ENCODE results near the gene ZNRD2.

ZNRD2 gene

DNA sequence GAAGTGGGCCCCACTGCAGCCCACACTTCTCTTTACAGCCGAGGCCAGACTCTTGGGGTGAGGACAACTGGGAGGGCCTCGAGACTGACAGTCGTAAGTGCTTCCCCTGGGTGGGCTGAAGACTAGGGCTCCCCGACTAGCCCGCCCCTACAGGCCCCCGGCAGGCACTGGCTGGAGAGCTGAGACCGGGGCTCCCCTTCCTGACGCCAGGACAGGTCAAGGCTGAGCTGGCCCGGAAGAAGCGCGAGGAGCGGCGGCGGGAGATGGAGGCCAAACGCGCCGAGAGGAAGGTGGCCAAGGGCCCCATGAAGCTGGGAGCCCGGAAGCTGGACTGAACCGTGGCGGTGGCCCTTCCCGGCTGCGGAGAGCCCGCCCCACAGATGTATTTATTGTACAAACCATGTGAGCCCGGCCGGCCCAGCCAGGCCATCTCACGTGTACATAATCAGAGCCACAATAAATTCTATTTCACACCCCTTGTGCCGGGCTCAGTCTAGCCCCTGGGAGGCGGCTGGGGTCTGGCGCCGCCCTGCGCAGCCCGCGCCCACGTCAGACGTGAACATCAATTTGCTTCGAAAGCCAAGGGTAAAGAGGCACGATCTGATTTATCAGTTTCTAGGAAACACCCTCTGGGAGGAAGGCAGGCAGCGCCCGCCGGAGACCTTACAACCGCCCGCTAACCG, 31.9 kb upstream of the ZNRD2 start:
- DNase-seq = peak; percentile 34

DNA sequence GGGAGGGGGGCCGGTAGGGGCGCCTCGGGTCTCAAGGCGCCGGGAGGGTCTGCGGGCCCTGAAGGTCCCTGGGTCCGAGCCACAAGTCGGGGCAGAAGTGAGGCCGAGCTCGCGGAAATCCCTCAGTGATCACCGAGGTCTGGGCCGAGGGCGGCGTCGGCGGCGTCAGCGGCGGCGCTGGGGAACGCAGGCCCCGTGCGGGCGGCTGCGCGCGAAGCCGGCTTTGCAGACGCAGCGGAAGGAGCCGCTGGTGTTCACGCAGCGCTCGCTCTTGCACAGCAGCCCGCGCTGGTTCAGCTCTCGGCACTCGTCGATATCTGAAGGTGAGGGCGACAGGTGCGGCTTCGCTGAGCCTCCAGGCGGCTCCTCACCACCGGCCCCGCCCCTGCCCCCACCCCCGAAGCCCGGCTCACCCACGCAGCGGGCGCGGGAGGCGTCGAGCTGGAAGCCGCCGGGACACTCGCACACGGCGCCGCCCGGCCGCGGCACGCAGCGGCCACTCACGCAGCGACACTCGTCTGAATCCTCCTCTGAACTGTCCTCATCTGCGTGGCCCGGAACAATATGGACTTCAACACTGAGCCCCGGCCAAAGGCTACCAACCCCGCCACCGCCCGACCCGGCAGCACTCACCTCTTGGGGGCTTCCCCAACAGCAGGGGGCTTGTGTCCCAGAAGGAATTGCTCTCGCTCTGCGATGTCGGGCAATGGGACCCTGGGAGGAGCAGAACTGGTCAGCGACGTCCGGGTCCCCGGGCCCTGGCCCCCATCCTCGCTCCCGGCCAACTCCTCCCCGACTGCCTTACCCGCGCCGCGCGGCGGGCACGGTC, 31.1 kb upstream of the ZNRD2 start:
- peak; percentile 51 for DNase-seq

GRCh38 chr11:65539744-65540289, 30.5 kb upstream of the ZNRD2 start:
- no peak for DNase-seq

DNA sequence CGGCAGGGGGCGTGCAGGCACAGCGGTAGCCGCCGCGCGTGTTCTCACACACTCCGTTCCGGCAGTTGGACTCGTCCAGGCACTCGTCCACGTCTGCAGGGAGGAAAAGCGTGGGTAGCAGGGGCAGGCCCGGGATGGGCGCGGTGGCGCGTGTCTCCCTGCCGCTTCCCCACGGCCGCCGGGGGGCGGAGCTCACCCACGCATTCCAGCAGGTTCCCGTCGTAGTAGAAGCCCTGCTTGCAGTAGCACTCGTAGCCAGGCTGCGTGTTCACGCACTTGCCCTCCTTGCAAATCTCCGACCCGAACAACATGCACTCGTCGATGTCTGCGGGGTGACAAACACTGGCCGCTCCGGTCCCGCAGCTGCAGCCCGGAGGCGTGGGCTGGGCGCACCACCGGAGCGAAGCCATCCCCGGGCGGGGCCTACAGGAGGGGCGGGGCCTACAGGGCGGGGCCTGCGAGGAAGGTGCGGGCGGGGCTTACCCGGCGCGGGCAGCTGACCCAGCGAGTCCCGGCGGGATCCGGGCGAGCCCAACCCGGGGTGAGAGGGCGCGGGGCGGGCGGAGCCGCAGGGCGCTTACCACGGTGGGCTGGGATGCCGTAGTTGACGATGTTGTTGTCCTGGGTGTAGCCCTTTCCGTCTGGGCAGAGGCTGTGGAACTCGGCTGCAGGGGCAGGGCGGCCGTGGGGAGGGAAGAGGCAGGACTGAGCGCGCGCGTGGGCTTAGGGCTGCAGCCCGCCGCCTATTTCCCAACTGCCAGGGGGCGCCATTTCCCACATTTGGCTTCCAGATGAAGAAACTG, 29.8 kb upstream of the ZNRD2 start:
- DNase-seq = peak; percentile 100

- peak; percentile 48 for DNase-seq
Observed at GRCh38 chr11:65541093-65541982, 28.9 kb upstream of the ZNRD2 start.

DNA sequence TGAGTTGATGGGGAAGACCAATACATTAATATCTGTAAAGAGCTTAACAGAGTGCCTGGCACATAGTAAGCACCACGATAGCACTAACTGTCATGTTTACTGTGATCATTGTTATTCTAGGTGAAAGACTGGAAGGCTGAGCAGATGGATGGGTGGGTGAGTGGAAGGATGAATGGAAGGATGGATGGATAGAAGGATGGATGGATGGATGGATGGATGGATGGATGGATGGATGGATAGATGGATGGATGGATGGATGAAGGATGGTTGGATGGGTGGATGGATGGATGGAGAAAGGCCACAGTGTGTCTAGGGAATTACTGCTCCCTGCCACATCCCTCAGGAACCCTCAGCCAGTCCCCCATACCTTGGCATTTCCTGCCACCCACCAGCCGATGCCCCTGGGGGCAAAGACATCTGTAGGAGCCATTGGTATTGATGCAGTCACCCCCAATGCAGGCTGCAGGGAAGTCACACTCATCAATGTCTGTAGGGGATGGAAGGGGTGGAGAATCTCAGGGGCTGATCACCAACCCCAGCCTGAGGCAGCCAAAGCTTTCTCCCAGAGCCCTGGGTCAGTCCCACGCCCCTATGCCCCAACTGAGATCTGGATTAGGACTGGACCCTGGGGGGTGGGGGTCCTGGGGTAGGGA, 27.4 kb upstream of the ZNRD2 start:
- DNase-seq = peak; percentile 24

DNA sequence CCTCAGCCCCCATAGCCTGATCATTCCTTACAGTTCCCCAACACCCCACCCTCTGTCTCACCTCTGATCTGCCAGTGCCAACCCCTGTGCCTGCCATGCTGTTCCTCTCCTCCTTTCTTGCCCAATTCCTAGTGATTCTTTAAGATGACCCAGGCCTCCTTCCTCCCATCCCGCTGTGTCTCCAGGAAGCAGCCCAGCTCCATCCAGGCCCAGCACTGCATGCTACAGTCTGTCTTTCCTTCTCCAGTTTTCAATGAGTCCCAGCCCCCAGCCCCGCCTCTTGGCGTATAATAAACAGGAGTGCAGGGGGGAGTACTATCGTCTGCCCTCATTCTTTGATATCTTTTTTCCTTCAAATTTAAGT, 24.4 kb upstream of the ZNRD2 start:
- no peak for DNase-seq

DNA sequence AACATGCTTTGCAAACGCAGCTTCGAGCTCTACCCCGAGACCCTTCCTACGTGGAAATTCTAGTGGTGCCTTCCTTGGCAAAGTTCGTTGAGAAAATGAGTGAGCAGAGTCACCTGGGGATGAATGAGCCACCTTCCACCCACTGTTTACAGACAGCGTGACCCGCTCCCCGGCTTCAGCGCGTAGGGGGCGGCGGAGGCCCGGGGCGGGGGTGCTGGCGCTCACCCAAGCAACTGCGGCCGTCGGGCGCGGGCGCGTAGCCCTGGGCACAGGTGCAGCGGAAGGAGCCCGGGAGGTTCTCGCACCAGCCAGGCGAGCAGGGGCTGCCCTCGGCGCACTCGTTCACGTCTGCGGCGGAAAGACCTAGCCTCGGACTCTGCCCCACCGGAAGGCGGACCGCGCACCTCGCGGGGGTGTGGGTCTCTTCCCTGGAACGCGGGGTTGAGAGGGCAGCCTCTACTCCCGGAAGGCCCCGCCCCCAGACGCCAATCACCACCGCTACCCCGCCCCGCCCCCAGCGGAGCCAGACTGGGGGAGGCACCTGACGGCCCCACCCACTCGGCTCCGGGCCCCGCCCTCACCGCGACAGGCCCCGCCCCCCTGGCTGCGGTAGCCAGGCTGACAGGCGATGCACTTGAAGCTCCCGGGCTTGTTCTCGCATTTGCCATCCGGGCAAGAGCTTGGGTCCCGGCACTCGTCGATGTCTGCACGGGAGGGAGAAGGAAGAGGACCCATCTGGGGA, 23.9 kb upstream of the ZNRD2 start:
- peak; percentile 97 for DNase-seq

DNA sequence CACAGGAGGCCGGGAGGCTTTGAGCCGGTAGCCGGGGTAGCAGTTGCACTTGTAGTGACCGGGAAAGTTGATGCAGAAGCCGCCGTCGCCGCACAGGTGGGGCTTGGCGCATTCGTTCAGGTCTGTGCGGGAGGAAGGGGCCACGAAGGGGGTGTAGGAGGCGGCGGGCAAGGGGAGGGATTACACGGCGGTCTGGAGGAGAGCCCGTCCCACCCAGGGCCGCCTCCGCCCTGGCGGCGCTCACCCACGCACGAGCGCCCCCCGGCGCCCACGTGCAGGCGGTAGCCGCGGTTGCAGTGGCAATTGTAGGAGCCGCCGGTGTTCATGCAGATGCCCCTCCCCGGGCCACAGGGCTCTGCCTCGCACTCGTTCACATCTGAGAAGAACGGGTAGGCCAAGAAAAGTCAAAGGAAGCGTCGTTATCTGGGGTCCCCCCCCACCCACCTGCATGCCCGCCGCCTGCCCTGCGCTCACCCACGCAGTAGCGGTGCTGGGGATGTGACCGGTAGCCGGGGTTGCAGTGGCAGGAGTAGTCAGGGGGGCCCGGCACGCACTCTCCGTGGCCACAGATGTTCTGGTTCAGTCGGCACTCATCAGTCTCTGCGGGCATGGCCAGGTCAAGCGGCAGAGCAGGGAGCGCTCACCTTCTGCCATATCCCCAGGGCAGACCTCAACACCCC, 22.7 kb upstream of the ZNRD2 start:
- DNase-seq = no peak

DNA sequence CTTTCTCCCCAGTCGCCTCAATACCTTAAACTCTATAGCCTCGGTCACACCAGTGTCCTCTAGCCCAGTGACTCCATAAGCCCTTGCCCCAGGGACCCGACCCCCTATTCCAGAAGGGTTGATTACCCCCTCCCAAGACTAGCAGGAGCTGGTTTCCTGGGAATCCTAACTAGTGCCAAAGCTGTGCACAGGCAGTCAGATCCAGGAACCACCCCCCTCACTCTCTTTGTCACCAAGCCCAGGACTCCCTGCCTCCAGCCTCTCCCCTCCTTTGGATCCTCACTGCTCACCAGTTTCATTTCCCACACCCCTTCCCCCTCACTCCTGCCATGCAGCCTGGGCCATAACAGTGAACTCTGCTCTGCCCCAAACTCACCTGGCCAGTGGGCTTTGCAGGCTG, 21.9 kb upstream of the ZNRD2 start:
- no peak for DNase-seq

DNA sequence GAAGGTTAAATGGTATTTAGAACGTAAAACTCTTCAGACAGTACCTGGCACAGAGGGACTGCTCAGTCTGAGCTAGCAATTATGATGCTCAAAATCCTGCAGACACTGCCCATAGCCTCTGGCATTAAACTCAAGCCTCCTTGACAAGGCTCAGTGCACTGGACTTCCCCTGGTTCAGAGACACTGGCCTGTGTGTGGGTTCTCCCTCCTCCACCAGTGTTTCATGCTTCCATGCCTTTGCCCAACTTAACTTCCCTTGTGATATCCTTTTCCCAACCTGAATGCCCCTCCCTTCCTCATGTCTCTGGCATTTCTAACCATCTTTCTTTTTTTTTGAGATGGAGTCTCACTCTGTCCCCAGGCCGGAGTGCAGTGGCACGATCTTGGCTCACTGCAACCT, 21.2 kb upstream of the ZNRD2 start:
- no peak for DNase-seq

DNA sequence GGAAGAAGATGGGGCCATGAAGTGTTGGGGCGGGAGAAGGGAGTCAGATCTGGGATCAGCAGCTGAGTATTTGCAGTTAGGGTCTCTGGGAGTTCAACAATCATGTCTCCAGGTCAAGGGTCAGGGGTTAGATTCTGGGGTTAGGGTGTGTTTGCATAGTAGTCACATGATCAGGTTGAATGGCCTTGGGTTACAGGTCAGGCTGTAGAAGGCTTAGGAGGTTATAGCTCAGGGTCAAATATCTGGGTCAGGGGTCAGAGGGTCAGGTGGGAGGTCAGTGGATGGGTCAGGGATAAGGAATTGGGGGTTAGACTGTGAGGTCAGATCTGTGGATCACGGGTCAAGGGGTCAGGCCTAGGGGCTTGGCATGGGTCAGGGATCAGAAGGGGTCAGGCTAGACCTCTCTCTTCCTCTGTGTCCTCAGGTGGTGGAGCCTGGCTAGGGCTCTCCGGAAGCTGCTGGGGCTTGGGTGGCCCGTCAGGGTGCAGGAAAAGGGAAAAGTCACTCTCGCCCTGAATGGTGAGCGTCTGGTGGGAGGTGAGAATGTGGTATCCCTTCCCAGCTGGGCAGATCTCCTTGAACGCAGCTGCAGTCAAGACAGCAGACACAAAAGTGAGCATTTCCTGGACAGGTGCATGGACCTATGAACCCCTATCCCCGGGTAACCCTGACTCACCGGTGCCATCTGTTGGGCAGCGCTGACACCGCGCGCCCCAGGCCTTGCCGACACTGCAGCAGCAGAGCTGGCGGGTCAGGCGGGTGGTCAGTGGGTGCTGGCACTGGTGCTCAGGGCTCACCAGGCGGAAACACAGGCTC, 18.5 kb upstream of the ZNRD2 start:
- peak; percentile 86 for DNase-seq

- no peak for DNase-seq
Observed at GRCh38 chr11:65552388-65552951, 17.8 kb upstream of the ZNRD2 start.

GRCh38 chr11:65553301-65554001, 16.8 kb upstream of the ZNRD2 start:
- no peak for DNase-seq

GRCh38 chr11:65554057-65554818, 16.0 kb upstream of the ZNRD2 start:
- no peak for DNase-seq

DNA sequence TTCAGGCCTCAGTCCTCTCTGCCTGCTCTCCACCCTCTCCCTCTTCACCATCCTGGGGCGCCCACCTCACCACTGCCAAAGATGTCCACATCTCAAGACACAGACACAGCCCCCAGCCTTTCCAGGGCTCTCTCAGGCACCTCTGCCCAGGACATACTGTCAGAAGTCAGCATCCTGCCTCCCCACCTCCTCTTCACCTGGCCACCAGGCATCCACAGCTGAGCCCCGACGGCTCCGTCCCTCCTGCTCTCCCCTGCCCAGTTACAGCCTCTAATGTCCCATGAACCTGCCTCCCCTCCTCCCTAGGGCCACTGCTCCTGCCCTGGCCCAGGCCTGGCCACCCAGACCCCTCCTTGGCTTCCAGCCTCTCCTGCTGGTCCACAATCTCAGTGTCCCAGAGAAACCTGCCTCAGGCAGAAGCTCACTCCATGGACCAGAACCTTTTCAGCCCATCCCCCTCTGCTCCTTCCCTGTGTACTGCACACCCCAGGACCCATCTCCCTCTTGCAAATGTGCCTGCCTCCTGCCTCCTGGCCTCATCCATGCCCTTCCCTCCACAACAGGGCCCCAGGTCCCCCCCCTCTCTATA, 15.3 kb upstream of the ZNRD2 start:
- no peak for DNase-seq

DNA sequence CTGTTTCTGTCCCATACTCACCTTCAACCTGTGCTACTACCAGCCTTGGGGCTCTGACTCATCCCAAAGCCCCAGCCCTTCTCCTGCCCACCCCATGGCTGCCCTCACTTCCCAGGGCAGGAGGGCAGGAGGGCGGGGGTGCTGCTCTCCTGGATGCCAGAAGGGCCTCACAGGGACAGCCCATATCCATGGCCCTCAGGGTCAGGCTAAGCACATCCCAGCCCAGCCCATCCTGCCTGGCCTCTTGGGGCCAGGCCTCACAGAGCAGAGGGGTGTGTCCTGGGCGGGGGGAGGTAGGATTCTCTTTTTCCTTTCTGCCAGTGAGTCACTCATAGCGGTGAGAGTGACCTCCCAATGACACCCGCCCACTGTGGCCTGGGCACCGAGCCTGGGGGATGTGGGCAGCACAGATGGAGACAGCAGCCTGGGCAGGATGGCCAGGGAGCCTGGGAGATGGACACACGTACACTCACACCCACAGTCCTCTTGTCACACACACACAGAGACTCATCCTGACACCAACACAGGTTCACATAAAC, 14.5 kb upstream of the ZNRD2 start:
- peak; percentile 70 for DNase-seq
